ENCODE results near the gene ADAM22. TPM values are rescaled to one million over a fixed set of nuclear protein-coding genes. Genes with fewer than 3 reads are reported as not detected.

ADAM22 gene
- polyA plus RNA-seq, 1 of the 3 experiments (the other 2 are of a cell fraction): 3.0 TPM

- H3K4me2 ChIP-seq: no peak overlapping the region
- WGBS (ENCODE audit: low lambda C conversion rate): 88% methylated on average over 2 of the region's 2 CpGs
- POLR2A ChIA-PET: no interaction called here
These were observed 183.3 kb downstream of the ADAM22 start for GRCh38 chr7:88117325-88117724.

More at GRCh38 chr7:88117325-88117724, 183.3 kb downstream of the ADAM22 start:
- H3K27me3 ChIP-seq (ENCODE audit: insufficient read depth): no peaks in the 10 kb centered on the region
- no peaks in the 10 kb centered on the region for H3K9me2 ChIP-seq
- H3K9me3 ChIP-seq: no peaks in the 10 kb centered on the region
- H3K4me1 ChIP-seq (ENCODE audit: control insufficient read depth in 1 of 2, insufficient read depth in 2 of 2, low read depth in 1 of 2, low read length in 1 of 2): peaks cover 0 to 12% of the 10 kb centered on the region in 2 experiments; a peak in 2 of 4 replicates
- TF ChIP-seq NFIC (IDR thresholded peaks at IDR 0.05; ENCODE audit: borderline replicate concordance) (no peak), RXRA (IDR thresholded peaks at IDR 0.05; ENCODE audit: borderline replicate concordance, low read depth) (no peak), RCOR1 (IDR thresholded peaks at IDR 0.05; ENCODE audit: low read length) (no peak), TEAD4 (IDR thresholded peaks at IDR 0.05; ENCODE audit: borderline replicate concordance, insufficient read depth) (no peak), SIN3A (IDR thresholded peaks at IDR 0.05; ENCODE audit: borderline replicate concordance, low read depth, low read length) (no peak), GATA2 (CRISPR knock-in tag; IDR thresholded peaks at IDR 0.05) (no peak), GABPA (IDR thresholded peaks at IDR 0.05; ENCODE audit: low read depth) (no peak), FOSL2 (IDR thresholded peaks at IDR 0.05; ENCODE audit: borderline replicate concordance, low read depth) (no peak), JUND (IDR thresholded peaks at IDR 0.05) (no peak), USF1 (IDR thresholded peaks at IDR 0.05; ENCODE audit: borderline replicate concordance, low read depth) (no peak), MAX (IDR thresholded peaks at IDR 0.05; ENCODE audit: low read depth) (no peak), NRF1 (IDR thresholded peaks at IDR 0.05; ENCODE audit: low read depth, low read length) (no peak), EP300 (IDR thresholded peaks at IDR 0.05; ENCODE audit: borderline replicate concordance in 1 of 2, low read depth in 1 of 2, low read length in 1 of 2) (no peak), CTCF (IDR thresholded peaks at IDR 0.05) (no peak), ZBTB33 (IDR thresholded peaks at IDR 0.05; ENCODE audit: borderline replicate concordance, low read depth) (no peak)
- TF ChIP-seq, protein P1, sequence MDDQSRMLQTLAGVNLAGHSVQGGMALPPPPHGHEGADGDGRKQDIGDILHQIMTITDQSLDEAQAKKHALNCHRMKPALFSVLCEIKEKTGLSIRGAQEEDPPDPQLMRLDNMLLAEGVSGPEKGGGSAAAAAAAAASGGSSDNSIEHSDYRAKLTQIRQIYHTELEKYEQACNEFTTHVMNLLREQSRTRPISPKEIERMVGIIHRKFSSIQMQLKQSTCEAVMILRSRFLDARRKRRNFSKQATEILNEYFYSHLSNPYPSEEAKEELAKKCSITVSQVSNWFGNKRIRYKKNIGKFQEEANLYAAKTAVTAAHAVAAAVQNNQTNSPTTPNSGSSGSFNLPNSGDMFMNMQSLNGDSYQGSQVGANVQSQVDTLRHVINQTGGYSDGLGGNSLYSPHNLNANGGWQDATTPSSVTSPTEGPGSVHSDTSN (IDR thresholded peaks at IDR 0.05): no peak
- TF ChIP-seq, protein P2, sequence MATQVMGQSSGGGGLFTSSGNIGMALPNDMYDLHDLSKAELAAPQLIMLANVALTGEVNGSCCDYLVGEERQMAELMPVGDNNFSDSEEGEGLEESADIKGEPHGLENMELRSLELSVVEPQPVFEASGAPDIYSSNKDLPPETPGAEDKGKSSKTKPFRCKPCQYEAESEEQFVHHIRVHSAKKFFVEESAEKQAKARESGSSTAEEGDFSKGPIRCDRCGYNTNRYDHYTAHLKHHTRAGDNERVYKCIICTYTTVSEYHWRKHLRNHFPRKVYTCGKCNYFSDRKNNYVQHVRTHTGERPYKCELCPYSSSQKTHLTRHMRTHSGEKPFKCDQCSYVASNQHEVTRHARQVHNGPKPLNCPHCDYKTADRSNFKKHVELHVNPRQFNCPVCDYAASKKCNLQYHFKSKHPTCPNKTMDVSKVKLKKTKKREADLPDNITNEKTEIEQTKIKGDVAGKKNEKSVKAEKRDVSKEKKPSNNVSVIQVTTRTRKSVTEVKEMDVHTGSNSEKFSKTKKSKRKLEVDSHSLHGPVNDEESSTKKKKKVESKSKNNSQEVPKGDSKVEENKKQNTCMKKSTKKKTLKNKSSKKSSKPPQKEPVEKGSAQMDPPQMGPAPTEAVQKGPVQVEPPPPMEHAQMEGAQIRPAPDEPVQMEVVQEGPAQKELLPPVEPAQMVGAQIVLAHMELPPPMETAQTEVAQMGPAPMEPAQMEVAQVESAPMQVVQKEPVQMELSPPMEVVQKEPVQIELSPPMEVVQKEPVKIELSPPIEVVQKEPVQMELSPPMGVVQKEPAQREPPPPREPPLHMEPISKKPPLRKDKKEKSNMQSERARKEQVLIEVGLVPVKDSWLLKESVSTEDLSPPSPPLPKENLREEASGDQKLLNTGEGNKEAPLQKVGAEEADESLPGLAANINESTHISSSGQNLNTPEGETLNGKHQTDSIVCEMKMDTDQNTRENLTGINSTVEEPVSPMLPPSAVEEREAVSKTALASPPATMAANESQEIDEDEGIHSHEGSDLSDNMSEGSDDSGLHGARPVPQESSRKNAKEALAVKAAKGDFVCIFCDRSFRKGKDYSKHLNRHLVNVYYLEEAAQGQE (IDR thresholded peaks at IDR 0.05; ENCODE audit: low read depth, low read length): no peak
- no peak overlapping the region for H2AFZ ChIP-seq (ENCODE audit: low read depth)
- H4K20me1 ChIP-seq (ENCODE audit: insufficient read depth): no peaks in the 10 kb centered on the region
- H3K9ac ChIP-seq: no peak overlapping the region
- H3K27ac ChIP-seq (ENCODE audit: low read depth in 2 of 2, low read length in 1 of 2): no peak overlapping the region
- no peaks in the 10 kb centered on the region for H3K79me2 ChIP-seq (ENCODE audit: insufficient read depth)
- no peak overlapping the region for H3K4me3 ChIP-seq (ENCODE audit: low read depth in 2 of 2, low read length in 1 of 2)
- H3K36me3 ChIP-seq (replicated peaks in 1 of 2; ENCODE audit: control insufficient read depth in 1 of 2, insufficient read depth in 2 of 2, low read length in 1 of 2): no peaks in the 10 kb centered on the region
- no peaks in the 10 kb centered on the region for H3F3A ChIP-seq (replicated peaks; ENCODE audit: insufficient read depth)
- CTCF ChIA-PET: interaction anchor here (1.6 kb wide), 1 partner anchor 11 kb away, joined by 3 read pairs; no protein-coding TSS in a partner anchor
- no peak for DNase-seq

All from SK-N-SH (cell line).